AG04450 (cell line): ENCODE data around the gene ORMDL2. TPM values are rescaled to one million over a fixed set of nuclear protein-coding genes. Genes with fewer than 3 reads are reported as not detected.

Experiments used
- CTCF ChIA-PET: fragments of 300-600, 350-600 bp; formaldehyde crosslinking; extraction: SDS; loops from one replicate; lab custom pipeline; 2022; ENCODE audit warnings: antibody characterized with exemption, inconsistent platforms; lab: Charles Lee
- POLR2A ChIA-PET: fragments of 350-600 bp; formaldehyde crosslinking; extraction: SDS; loops from one replicate; lab custom pipeline; 2021; ENCODE audit warnings: antibody characterized with exemption, inconsistent platforms; lab: Yijun Ruan, JAX
- DNase-seq: peaks from one replicate; pipeline ENCODE4 v3.0.0-alpha.2; 2011; ENCODE audit warnings: low read depth, low spot score
- H3K27ac ChIP-seq: one replicate; pipeline ENCODE4 v1.5.1; 2012; ENCODE audit warnings: low read depth, low read length, control low read depth
- H3K27me3 ChIP-seq: one replicate; pipeline ENCODE4 v1.6.0; 2012; ENCODE audit warnings: low read length; ENCODE audit not compliant: control insufficient read depth, insufficient read depth
- H3K4me3 ChIP-seq: 2 replicates; pipeline ENCODE4 v1.5.1; 2011; ENCODE audit warnings: mild to moderate bottlenecking, low read depth, low read length, control low read depth
- H3K9me3 ChIP-seq: 2 replicates; pipeline ENCODE4 v1.5.1; 2012; ENCODE audit warnings: low read length; ENCODE audit not compliant: control insufficient read depth, insufficient read depth
- polyA plus RNA-seq: library from polyadenylated mRNA; depleted of rRNA; stranded (reverse); fragments of >200 nt; gene quantifications from 2 replicates; pipeline ENCODE4 v1.2.3, GENCODE V29; 2011
- TF ChIP-seq, protein P1 (sequence below): IDR thresholded peaks from 2 replicates; pipeline ENCODE4 v1.5.1; 2011; ENCODE audit warnings: low read depth, low read length, control low read depth, inconsistent platforms

The ORMDL2 gene
- polyA plus RNA-seq, 1 experiment = 40.9 TPM

DNA sequence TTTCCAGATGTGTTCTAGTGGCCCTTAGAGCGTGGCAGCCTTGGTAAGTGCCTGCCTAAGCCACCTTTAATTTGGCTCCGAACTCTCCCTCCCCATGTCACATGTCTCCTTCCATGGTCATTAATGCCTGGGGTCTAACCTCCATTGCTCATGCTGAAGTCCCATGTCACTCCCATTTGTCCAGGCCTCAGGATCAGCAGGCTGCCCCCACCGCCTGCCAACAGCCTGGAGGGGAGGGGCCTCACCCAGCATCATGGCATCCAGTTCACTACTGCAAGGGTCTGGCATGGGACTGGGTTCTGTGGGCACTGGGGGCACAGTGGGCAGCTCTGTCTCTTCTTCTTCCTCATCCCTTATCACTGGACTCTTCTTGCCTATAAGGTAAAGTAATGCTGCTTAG is 20.5 kb downstream of the ORMDL2 start:
- no peaks in the 10 kb centered on the region for H3K27me3 ChIP-seq
- H3K9me3 ChIP-seq = no peaks in the 10 kb centered on the region
- H3K27ac ChIP-seq = no peak overlapping the region
- ChIA-PET POLR2A (interaction anchor here (0.7 kb wide), 1 partner anchor 147 kb away, joined by 6 read pairs; no protein-coding TSS in a partner anchor), CTCF (interaction anchor here (0.6 to 1.4 kb wide), 3 partner anchors 88 to 217 kb away, joined by 4 to 9 read pairs (median 4); no protein-coding TSS in a partner anchor)
- DNase-seq = no peak
- TF ChIP-seq, protein P1, sequence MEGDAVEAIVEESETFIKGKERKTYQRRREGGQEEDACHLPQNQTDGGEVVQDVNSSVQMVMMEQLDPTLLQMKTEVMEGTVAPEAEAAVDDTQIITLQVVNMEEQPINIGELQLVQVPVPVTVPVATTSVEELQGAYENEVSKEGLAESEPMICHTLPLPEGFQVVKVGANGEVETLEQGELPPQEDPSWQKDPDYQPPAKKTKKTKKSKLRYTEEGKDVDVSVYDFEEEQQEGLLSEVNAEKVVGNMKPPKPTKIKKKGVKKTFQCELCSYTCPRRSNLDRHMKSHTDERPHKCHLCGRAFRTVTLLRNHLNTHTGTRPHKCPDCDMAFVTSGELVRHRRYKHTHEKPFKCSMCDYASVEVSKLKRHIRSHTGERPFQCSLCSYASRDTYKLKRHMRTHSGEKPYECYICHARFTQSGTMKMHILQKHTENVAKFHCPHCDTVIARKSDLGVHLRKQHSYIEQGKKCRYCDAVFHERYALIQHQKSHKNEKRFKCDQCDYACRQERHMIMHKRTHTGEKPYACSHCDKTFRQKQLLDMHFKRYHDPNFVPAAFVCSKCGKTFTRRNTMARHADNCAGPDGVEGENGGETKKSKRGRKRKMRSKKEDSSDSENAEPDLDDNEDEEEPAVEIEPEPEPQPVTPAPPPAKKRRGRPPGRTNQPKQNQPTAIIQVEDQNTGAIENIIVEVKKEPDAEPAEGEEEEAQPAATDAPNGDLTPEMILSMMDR = no peak
- no peak overlapping the region for H3K4me3 ChIP-seq

DNA sequence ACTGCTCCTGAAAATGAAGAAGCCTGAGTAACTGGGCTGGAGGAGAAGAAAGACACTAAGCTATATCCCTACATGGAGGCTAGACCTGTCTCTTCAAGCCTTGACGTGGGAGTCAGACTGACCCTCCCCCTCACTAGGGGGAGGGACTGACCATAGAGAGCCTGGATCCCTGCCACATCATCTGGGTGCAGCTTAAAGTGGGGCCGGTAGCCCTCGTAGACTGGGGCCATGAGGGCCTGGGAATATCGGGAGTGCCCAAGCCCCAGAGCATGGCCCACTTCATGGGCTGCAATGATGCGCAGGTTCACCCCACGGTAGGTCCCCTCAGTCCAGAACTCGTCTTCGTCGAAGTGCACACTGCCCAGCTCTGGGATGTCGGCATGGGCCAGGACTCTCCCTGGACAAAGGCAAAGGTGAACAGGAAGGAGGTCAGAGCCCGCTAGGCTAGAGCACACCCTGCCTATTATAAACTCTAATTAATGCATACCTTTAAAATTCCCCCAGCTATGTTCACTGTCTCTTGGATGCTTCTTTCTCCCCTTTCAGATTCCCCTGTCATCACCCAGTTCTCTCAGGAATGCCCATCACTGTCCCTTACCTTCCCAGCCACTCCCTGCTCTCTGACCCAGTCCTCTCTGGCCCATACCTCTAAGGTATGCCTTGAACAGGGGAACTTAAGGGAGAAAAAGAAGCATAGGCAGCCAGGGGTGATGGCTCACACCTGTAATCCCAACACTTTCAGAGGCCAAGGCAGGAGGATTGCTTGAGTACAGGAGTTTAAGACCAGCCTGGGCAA is 21.7 kb downstream of the ORMDL2 start:
- no peak for DNase-seq
- Histone ChIP-seq H3K27ac (no peak overlapping the region), H3K27me3 (no peaks in the 10 kb centered on the region), H3K9me3 (no peaks in the 10 kb centered on the region), H3K4me3 (no peak overlapping the region)
- TF ChIP-seq, protein P1 = no peak
- ChIA-PET POLR2A (no interaction called here), CTCF (interaction anchor here (0.7 to 1.3 kb wide), 2 partner anchors 9 to 87 kb away, joined by 4 to 9 read pairs; no protein-coding TSS in a partner anchor)

DNA sequence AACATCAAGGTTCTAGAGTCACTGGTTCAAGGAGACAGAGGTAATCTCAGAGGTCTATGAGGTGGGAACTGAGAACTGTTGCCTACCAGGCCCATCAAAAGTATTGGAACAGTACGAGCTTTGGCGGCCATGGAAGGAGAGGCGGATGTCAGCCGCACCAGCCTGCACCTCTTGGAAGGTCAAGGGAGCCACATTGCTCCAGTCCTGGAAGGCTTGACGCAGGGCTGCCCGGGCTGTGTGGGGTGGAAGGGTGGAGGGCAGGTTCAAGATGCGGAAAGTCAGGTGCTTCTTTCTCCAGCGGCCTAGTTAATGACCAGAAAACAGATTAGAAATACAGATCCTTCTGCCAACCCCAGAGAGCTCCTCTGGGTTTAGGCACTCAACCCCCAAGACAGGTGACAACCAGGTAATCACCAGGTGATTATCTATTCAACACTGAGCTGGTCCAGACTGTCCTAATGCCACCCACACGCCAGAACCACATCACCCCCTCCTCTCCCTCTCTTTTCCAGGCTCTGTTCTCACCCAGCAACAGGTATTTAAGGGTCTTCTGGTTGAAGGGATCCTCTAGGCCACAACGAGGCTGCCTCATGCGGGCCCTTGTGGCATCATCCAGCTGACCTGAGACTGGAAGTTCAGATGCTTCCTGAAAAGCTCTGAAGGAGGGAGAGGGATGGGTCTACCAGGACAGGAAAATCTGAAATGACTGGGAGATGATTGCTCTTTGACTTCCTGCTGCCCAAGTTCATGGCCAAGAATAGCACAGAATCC is 22.9 kb downstream of the ORMDL2 start:
- no peak for DNase-seq
- Histone ChIP-seq H3K4me3 (peak overlapping the region; percentile 2; the same call in 1 of the 2 replicates), H3K9me3 (no peaks in the 10 kb centered on the region), H3K27ac (no peak overlapping the region), H3K27me3 (no peaks in the 10 kb centered on the region)
- TF ChIP-seq, protein P1 = no peak
- ChIA-PET POLR2A (interaction anchor here (0.7 to 1.5 kb wide), 2 partner anchors 10 to 121 kb away, joined by 3 to 5 read pairs; no protein-coding TSS in a partner anchor), CTCF (interaction anchor here (1.2 kb wide), 2 partner anchors 86 to 100 kb away, joined by 3 read pairs; no protein-coding TSS in a partner anchor)

DNA sequence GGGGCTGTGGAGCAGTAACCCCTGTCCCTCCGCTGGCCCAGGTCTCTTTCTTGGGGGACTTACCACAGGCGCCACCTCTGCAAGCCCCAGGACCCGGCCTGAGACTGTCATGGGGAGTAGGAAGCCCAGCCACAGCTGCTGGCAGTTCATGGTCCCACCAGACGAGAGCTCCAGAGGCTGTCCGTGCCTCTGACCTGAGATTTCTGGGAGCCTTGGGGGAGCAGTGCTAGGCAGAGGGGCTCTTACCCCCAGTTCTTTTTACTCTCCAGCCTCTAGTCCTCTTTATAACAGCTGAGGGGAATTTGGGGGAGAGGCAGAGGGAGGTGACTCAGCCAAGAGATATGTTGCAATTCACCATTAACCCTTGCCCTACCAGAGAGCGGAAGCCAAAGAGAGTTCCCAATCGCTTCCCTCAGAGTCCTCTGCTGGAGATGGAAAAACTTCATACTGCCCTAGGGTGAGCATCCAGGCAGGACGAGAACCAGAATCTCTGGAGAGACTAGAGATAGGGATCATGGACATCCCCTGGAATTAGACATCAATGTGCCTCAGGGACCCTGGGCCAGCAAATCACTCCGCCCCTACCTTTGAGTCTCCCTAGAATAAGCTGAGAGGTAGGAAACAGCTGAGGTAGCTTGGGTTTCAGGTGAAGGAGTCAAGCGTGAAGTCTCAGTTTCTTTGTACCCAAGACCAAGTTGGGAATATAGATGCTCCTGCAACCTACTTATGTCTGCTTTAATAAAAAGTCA is 25.0 kb downstream of the ORMDL2 start, which contains the start of gene MMP19:
TSS of gene MMP19 (minus strand) at position 256 of the 749 bp plus-strand sequence. CDS start at position 150, 106 bp downstream.
- peak; percentile 62 for DNase-seq
- POLR2A ChIA-PET = interaction anchor here (0.8 kb wide), 1 partner anchor 12 kb away, joined by 4 read pairs; no protein-coding TSS in a partner anchor
- CTCF ChIA-PET = interaction anchor here (0.8 to 1.5 kb wide), 4 partner anchors 13 to 104 kb away, joined by 3 to 5 read pairs (median 4); partner anchors contain the start of gene DNAJC14
- Histone ChIP-seq H3K27ac (peak within 1 kb of the TSS; percentile 61), H3K27me3 (no peaks in the 10 kb centered on the region), H3K4me3 (peak within 1 kb of the TSS; percentile 86), H3K9me3 (no peaks in the 10 kb centered on the region)
- TF ChIP-seq, protein P1 = peak; percentile 8
